Measurements from ENCODE around the gene IL10.

IL10 gene

GRCh38 chr1:206729507-206729906, 42.8 kb downstream of the IL10 start:
- no peak for DNase-seq

- no peak for DNase-seq
These were observed 43.2 kb downstream of the IL10 start for GRCh38 chr1:206729050-206729449.

- DNase-seq, result no peak
These were observed 43.7 kb downstream of the IL10 start for GRCh38 chr1:206728697-206728987.

- no peak for DNase-seq
These were observed 44.2 kb downstream of the IL10 start for GRCh38 chr1:206727981-206728696.

GRCh38 chr1:206725109-206725963, 47.0 kb downstream of the IL10 start:
- peak; percentile 2 for DNase-seq

- DNase-seq, result no peak
These were observed 48.4 kb downstream of the IL10 start for GRCh38 chr1:206723805-206724472.

GRCh38 chr1:206723462-206723804, 48.9 kb downstream of the IL10 start:
- DNase-seq, result no peak

- DNase-seq, result no peak
These were observed 49.4 kb downstream of the IL10 start for GRCh38 chr1:206722751-206723461.

- DNase-seq, result no peak
These were observed 50.8 kb downstream of the IL10 start for GRCh38 chr1:206721454-206721853.

- no peak for DNase-seq
These were observed 53.0 kb downstream of the IL10 start for GRCh38 chr1:206719169-206719839.

- no peak for DNase-seq
These were observed 54.7 kb downstream of the IL10 start for GRCh38 chr1:206717674-206717989.
